Tibial nerve (tissue), 3 donors: ENCODE data around the gene CMC2.

Source experiments
- POLR2A ChIP-seq, 2 donors: fragments of 450-650 bp; IDR thresholded peaks; one replicate each; pipeline ENCODE4 v1.6.1; 2017; ENCODE audit warnings: antibody characterized with exemption in 2 of 2, mild to moderate bottlenecking in 2 of 2, moderate library complexity in 2 of 2
- TF ChIP-seq, protein P1 (sequence below), 5 experiments: fragments of 200-600 bp in 3 of 5; fragments of 450-650 bp in 2 of 5; sonication (generic) in 3 of 5; IDR thresholded peaks; one replicate each; pipeline ENCODE4 v1.5.1; 2016 to 2019; ENCODE audit warnings: antibody characterized with exemption in 5 of 5, mild to moderate bottlenecking in 3 of 5, moderate library complexity in 2 of 5

DNA sequence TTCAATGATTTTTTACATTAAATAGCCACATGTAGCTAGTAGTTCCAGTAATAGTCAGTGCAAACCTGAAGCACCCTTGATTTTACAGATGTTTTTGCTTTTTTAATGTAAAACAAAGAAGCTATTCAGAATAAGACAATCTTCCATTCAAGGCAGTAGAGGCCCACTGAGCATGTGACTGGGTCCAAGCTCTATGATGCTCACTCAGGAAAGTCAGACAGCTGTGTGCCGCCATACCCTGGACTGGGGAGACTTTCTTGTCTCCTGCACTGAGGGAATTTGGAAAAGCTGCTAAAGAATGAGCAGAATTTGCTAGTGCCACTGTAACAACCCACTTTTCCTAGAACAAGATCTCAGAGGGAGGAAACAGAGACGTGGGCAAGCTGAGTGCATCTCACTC is 11.8 kb upstream of the CMC2 start:
- TF ChIP-seq, protein P1, sequence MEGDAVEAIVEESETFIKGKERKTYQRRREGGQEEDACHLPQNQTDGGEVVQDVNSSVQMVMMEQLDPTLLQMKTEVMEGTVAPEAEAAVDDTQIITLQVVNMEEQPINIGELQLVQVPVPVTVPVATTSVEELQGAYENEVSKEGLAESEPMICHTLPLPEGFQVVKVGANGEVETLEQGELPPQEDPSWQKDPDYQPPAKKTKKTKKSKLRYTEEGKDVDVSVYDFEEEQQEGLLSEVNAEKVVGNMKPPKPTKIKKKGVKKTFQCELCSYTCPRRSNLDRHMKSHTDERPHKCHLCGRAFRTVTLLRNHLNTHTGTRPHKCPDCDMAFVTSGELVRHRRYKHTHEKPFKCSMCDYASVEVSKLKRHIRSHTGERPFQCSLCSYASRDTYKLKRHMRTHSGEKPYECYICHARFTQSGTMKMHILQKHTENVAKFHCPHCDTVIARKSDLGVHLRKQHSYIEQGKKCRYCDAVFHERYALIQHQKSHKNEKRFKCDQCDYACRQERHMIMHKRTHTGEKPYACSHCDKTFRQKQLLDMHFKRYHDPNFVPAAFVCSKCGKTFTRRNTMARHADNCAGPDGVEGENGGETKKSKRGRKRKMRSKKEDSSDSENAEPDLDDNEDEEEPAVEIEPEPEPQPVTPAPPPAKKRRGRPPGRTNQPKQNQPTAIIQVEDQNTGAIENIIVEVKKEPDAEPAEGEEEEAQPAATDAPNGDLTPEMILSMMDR (IDR thresholded peaks at IDR 0.05) = no peak
- no peak for TF ChIP-seq POLR2A (IDR thresholded peaks at IDR 0.05)
